Lower leg skin (tissue), 4 donors: Measurements from ENCODE around the gene BCAS1. TPM values are rescaled to one million over a fixed set of nuclear protein-coding genes. Genes with fewer than 3 reads are reported as not detected.

ENCODE experiments used
- DNase-seq, 2 donors: peaks; one replicate each; pipeline ENCODE4 v3.0.0-alpha.2; 2019; ENCODE audit warnings: low spot score in 2 of 2
- H3K4me3 ChIP-seq: fragments of 200-600 bp; sonication (generic); 2 replicates; pipeline ENCODE4 v1.5.1; 2017; ENCODE audit warnings: mild to moderate bottlenecking, low read depth; ENCODE audit not compliant: poor library complexity, severe bottlenecking
- POLR2A ChIP-seq, 2 donors: fragments of 450-650 bp; IDR thresholded peaks; one replicate each; pipeline ENCODE4 v1.6.1; 2016 to 2017; ENCODE audit warnings: antibody characterized with exemption in 2 of 2, mild to moderate bottlenecking in 1 of 2, moderate library complexity in 1 of 2
- WGBS, 2 donors: methylation state at CpG; one replicate each; pipeline ENCODE4 v1.1.5; 2018; 5-methylcytosine and 5-hydroxymethylcytosine counted together
- intact Hi-C: fragments of 100-400 bp; cut with DNase I; formaldehyde crosslinking; loops from one replicate; pipeline ENCODE4 v1.15.0; 2023; ENCODE audit warnings: low total_unique reads
- total RNA-seq, 4 donors: library from RNA; depleted of rRNA; stranded (reverse); fragments of >200 nt; gene quantifications; one replicate each; pipeline ENCODE4 v1.1.0, GENCODE V29; 2016
- TF ChIP-seq, protein P1 (sequence below), 3 donors: fragments of 450-650 bp; IDR thresholded peaks; one replicate each; pipeline ENCODE4 v1.5.1; 2016; ENCODE audit warnings: antibody characterized with exemption in 3 of 3, mild to moderate bottlenecking in 3 of 3, moderate library complexity in 2 of 3

The BCAS1 gene
- total RNA-seq, 4 donors from 2014 or later, result 1.7 to 3.7 (median 2.1) TPM

GRCh38 chr20:54042021-54042420 is 28.4 kb downstream of the BCAS1 start:
- intact Hi-C loops, result no loop called here
- 88 to 89% methylated on average over 4 of the region's 4 CpGs for WGBS, 2 donors
- no peak for DNase-seq

DNA sequence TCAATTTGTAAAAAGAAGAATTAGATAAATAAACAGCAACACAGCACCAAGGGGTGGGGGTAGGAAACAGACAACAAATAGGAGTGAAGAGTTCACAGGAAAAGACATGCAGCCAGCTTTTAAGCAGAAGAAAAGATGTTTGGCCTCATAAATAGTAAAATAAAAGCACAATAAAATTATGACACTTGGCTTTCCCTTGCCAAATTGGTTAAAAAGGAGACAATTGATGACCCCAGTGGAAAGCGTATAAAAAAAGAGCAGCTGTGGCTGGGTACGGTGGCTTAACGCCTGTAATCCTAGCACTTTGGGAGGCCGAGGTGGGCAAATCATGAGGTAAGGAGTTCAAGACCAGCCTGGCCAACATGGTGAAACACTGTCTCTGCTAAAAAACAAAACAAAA is 29.1 kb downstream of the BCAS1 start:
- H3K4me3 ChIP-seq, result no peak overlapping the region
- no peak for TF ChIP-seq POLR2A (IDR thresholded peaks at IDR 0.05)
- TF ChIP-seq, protein P1, sequence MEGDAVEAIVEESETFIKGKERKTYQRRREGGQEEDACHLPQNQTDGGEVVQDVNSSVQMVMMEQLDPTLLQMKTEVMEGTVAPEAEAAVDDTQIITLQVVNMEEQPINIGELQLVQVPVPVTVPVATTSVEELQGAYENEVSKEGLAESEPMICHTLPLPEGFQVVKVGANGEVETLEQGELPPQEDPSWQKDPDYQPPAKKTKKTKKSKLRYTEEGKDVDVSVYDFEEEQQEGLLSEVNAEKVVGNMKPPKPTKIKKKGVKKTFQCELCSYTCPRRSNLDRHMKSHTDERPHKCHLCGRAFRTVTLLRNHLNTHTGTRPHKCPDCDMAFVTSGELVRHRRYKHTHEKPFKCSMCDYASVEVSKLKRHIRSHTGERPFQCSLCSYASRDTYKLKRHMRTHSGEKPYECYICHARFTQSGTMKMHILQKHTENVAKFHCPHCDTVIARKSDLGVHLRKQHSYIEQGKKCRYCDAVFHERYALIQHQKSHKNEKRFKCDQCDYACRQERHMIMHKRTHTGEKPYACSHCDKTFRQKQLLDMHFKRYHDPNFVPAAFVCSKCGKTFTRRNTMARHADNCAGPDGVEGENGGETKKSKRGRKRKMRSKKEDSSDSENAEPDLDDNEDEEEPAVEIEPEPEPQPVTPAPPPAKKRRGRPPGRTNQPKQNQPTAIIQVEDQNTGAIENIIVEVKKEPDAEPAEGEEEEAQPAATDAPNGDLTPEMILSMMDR (IDR thresholded peaks at IDR 0.05), result no peak
- WGBS, 2 donors, result 54 to 75% methylated on average over 4 of the region's 4 CpGs
- intact Hi-C loops, result no loop called here
- DNase-seq, result no peak

More at GRCh38 chr20:54042021-54042420, 28.4 kb downstream of the BCAS1 start:
- H3K4me3 ChIP-seq, result no peak overlapping the region
- no peak for TF ChIP-seq POLR2A (IDR thresholded peaks at IDR 0.05)
- TF ChIP-seq, protein P1 (IDR thresholded peaks at IDR 0.05), result no peak

- DNase-seq, result no peak
- TF ChIP-seq, protein P1 (IDR thresholded peaks at IDR 0.05), result no peak
- no peak for TF ChIP-seq POLR2A (IDR thresholded peaks at IDR 0.05)
- WGBS, 2 donors, result 69 to 71% methylated on average over 3 of the region's 3 CpGs
- no peak overlapping the region for H3K4me3 ChIP-seq
- intact Hi-C loops, result no loop called here
These were observed 29.9 kb downstream of the BCAS1 start for GRCh38 chr20:54040531-54040930.

GRCh38 chr20:54038961-54039360 is 31.4 kb downstream of the BCAS1 start:
- DNase-seq, result no peak
- 52 to 65% methylated on average over 5 of the region's 5 CpGs for WGBS, 2 donors
- H3K4me3 ChIP-seq, result no peak overlapping the region
- intact Hi-C loops, result no loop called here
- TF ChIP-seq, protein P1 (IDR thresholded peaks at IDR 0.05), result no peak
- TF ChIP-seq POLR2A (IDR thresholded peaks at IDR 0.05), result no peak

DNA sequence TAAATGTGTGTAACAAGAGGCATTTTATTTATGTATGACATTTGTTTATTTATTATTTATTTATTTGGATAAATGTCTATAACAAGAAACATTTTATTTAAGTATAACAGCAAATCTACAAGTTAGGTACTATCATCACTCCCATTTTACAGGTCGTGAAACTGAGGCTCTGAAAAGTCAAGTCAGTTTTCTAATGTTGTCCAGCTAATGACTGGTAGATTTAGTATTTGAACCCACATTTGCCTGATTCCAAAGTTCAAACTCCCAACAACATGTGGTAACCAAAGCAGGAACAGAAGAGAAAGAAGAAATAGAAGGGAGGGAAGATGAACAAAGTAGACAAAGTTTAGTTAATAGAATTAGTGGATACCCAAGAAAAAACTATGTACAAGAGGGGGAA is 32.9 kb downstream of the BCAS1 start:
- TF ChIP-seq, protein P1 (IDR thresholded peaks at IDR 0.05), result no peak
- TF ChIP-seq POLR2A (IDR thresholded peaks at IDR 0.05), result no peak
- 0 to 98% methylated on average over 1 of the region's 1 CpG for WGBS, 2 donors

DNA sequence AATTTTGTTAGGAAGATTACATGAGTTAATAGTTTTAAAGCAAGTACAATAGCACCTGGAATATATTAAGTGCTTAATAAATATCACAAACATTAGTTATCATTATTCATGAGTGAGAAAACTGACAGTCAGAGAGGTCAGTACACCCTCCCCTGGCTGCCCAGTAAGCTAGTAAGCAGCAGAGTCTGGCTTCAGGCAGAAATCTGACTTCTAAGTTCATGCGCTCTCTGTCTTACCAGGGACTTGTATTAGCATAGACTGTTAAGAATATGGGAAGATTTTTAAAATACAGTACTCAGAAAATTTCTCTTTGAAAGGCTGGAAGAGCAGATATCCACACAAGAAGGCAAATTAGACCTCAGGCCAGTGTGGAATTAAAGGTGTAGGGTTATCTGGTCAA is 40.8 kb downstream of the BCAS1 start:
- WGBS, 2 donors, result 71 to 88% methylated on average over 1 of the region's 1 CpG
- intact Hi-C loops, result no loop called here
- no peak for DNase-seq
- no peak for TF ChIP-seq POLR2A (IDR thresholded peaks at IDR 0.05)
- TF ChIP-seq, protein P1 (IDR thresholded peaks at IDR 0.05), result no peak
- no peak overlapping the region for H3K4me3 ChIP-seq

More for the DNA sequence above, 32.9 kb downstream of the BCAS1 start:
- H3K4me3 ChIP-seq, result no peak overlapping the region
- intact Hi-C loops, result no loop called here
- no peak for DNase-seq
